Brain pericyte (primary cell): Measurements from ENCODE around the gene LMNA.
"Not testable (repeated sequence)": the region's sequence is repeated elsewhere in the genome, so short reads cannot be mapped to it uniquely, and the experiment has no call there.

Source experiments
- DNase-seq: peaks from one replicate; pipeline ENCODE4 v3.0.0-alpha.2; 2012; ENCODE audit warnings: low read depth, low spot score

LMNA gene

DNA sequence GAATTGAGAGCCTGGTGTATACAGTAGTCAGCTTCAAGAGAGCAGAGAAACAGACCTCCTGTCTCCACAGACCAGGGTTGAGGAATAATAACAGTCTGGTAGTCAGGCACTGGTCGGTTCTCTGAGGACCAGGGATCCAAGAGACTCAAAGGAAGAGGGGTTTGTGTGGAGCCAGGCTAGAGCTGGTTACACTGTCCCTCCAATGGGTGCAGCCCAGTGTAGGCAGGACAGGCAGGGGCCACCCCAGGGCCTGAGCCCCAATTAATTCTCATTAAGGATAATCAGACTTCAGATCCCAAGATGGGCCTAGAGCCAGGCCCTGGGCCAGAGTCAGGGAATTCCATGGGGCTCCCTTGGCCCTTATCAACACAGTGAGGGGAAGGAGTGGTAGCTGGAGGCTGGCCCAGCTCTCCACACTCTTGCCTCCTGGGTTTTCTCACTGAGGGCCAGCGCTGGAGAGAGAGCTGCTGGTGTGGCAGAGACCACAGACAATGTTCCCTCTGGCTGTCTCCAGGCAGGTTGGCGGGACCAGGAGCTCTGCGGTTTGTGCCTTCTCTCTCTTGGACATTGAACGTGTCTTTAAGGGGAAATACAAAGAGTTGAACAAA is 48.0 kb downstream of the LMNA start:
- no peak for DNase-seq

DNA sequence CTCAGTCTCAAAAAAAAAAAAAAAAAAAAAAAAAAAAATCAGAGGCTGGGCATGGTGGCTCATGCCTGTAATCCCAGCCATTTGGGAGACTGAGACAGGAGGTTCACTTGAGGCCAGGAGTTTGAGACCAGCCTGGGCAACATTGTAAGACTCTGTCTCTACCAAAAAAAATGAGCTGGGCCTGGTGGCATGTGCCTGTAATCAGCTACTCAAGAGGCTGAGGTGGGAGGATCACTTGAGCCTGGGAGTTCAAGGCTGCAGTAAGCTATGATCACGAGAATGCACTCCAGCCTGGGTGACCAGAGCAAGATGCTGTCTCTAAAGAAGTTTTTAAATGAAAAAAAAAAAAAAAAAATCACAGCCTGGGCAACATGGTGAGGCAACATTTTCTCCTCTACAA is 49.2 kb downstream of the LMNA start:
- DNase-seq = no peak

DNA sequence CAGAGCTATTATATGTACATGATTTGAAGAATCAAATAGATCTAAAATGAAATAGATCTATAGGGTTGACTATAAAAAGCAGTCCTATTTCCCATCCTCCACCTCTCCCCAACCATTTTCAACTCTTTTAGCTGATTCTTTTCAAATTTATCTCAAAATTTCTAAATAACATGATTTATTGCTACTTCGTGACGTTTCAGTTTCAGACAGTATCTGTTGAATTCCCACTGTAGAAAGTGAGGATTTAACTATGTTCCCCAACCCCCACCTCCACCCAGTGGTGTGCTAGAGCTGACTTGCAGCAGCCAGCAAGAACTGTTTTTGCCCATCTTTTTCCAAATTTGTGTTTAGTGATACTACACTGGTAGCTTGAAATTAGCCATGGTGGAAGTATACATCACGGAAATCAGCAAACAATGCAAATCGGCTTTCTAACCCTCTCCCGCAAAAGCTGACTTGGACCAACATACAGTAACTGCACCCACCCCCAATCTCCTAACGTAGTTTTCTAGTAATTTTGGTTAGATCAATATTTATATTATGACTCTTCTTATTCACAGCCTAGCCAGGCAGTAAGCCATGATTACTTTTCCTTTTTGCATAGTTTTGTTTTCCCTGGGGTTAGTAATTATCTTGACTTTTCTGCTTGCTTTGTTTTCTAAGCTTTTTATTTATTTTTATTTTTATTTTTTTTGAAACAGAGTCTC is 49.8 kb downstream of the LMNA start:
- no peak for DNase-seq

DNA sequence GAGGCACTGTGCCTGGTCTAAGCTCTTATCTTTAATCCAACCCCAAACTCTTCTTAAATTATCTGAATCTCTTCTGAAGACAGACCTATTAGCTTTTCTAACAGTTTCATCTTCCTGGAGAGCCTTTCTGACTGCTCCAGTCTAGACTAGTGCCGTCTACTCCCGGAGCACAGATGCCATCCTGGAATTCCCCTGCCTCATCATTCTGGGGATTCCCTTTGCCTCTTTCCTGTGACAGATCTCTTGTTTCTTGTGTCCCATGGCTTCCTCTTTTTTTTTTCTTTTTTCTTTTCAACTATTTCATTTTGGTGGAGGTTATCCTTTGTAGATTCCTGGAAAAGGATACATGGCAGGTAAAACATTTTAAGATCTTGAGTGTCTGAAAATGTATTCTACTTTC is 50.6 kb downstream of the LMNA start:
- no peak for DNase-seq

DNA sequence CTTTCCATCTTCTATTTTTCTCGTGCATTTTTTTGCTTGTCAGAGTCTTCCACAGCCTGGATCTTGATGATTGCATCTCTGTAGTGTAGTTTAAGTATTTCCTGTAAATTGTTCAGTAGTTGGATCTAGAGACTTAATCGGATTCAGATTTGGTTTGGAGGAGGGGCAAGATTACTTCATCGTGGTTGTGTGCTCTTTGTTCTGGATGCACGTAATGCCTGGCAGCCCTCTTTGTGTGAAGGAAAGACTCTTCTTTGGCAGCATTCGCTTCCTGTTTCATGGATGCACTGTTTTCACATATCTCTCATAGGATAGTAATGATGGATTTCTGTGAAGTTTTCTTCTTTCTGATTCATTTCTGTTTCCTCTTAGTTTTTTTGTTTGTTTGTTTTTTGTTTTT is 53.0 kb downstream of the LMNA start:
- no peak for DNase-seq

DNA sequence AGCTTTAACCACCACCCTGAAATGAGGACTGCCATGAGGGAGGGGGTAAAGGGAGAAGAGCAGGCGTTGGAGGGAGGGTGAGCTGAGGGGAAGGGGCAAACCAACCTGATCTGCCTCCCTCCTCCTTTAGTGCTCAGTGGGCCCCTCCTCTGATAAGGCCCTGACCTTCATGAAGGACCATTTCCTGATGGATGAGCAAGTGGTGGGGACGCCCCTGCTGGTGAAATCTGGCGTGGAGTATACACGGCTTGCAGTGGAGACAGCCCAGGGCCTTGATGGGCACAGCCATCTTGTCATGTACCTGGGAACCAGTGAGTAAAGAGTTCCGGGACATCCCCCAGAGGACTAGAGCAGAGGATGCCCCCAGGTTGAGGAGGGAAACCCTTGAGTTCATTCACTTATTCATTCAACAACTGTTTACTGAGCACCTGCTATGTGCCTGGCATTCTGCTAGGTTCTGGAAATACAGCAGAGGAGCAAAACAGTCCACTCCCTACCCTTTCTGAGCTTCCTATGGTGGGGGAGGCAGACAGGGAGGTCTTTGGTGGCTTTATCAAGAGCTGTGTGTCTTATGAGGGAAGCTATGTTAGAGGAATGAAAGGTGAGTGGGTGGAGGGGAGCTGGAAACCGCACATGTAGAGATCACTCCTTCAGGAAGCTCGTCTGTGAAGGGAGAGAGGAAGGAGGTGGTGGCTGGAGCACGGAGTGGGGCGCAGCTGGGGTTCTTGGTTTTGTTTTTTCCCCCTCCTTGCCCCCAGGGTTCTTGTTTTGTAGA is 58.4 kb downstream of the LMNA start:
- no peak for DNase-seq

DNA sequence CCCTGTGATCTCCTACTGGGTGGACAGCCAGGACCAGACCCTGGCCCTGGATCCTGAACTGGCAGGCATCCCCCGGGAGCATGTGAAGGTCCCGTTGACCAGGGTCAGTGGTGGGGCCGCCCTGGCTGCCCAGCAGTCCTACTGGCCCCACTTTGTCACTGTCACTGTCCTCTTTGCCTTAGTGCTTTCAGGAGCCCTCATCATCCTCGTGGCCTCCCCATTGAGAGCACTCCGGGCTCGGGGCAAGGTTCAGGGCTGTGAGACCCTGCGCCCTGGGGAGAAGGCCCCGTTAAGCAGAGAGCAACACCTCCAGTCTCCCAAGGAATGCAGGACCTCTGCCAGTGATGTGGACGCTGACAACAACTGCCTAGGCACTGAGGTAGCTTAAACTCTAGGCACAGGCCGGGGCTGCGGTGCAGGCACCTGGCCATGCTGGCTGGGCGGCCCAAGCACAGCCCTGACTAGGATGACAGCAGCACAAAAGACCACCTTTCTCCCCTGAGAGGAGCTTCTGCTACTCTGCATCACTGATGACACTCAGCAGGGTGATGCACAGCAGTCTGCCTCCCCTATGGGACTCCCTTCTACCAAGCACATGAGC is 62.2 kb downstream of the LMNA start:
- no peak for DNase-seq

DNA sequence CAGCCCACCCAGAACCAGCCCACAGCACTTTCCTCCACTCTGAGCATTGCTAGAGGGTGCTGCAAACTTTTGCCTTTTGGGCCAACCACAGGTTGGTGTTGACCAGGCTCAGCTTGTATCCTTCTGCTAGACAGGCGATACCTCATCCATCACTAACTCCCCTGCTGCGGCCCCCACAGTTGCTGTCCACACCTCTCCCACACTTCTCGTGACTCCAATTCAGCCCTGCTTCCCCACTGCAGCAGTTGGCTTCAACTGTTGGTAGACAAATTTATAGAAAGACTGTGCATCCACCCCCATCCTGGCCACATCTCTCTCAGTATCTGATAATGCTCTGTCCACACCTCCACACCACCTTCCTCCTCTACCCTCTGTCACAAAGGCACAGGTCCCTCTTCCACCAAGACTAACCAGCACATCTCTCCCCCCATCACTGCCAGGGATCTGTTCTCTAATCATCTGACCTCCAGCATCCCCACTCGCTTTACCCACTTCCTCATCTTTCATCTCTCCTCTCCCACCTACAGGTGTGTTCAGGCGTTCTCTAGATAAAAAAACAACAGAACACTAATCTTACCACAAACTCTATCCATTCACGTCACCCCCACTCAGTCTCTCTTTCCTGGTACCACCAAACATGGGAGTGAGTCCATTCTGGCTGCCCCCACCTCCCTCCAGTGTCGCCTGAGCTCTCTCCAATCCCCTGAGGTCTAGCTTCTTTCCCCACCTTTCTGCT is 63.6 kb downstream of the LMNA start:
- no peak for DNase-seq

DNA sequence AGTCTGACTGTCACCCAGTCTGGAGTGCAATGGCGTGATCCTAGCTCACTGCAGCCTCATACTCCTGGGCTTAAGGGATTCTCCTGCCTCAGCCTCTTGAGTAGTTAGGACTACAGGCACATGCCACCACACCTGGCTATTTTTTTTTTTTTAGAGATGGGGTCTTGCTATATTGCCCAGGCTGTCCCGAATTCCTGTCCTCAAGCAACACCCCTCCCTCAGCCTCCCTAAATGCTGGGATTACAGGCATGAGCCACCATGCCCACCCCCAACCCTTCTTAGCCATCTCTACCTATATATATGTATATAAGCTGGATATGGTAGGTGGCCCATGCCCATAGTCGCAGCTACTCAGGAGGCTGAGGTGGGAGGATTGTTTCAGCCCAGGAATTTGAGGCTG is 66.0 kb downstream of the LMNA start:
- no peak for DNase-seq

DNA sequence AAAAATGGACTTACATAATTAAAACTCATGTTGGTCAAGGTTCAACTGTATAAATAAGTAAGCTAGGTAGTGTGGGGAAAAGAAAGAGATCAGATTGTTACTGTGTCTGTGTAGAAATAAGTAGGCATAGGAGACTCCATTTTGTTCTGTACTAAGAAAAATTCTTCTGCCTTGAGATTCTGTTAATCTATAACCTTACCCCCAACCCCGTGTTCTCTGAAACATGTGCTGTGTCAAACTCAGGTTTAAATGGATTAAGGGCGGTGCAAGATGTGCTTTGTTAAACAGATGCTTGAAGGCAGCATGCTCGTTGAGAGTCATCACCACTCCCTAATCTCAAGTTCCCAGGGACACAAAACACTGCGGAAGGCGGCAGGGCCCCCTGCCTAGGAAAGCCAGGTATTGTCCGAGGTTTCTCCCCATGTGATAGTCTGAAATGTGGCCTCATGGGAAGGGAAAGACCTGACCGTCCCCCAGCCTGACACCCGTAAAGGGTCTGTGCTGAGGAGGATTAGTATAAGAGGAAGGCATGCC is 66.9 kb downstream of the LMNA start:
- DNase-seq = not testable (repeated sequence)

DNA sequence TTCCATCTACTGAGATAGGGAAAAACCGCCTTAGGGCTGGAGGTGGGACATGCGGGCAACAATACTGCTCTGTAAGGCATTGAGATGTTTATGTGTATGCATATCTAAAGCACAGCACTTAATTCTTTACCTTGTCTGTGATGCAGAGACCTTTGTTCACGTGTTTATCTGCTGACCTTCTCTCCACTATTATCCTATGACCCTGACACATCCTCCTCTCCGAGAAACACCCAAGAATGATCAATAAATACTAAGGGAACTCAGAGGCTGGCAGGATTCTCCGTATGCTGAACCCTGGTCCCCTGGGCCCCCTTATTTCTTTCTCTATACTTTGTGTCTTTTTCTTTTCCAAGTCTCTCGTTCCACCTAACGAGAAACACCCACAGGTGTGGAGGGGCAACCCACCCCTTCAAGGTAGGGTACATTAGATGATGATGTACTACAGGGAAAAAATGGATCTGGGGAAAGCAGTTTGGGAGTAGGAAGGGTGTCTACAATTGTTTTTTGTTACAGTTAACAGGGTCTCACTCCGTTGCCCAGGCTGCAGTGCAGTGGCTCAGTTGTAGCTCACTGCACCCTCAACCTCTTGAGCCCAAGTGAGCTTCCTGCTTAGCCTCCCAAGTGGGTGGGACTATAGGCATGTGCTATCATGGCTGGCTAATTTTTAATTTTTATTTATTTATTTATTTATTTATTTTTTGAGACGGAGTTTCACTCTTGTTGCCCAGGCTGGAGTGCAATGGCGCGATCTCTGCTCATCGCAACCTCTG is 67.7 kb downstream of the LMNA start:
- not testable (repeated sequence) for DNase-seq

DNA sequence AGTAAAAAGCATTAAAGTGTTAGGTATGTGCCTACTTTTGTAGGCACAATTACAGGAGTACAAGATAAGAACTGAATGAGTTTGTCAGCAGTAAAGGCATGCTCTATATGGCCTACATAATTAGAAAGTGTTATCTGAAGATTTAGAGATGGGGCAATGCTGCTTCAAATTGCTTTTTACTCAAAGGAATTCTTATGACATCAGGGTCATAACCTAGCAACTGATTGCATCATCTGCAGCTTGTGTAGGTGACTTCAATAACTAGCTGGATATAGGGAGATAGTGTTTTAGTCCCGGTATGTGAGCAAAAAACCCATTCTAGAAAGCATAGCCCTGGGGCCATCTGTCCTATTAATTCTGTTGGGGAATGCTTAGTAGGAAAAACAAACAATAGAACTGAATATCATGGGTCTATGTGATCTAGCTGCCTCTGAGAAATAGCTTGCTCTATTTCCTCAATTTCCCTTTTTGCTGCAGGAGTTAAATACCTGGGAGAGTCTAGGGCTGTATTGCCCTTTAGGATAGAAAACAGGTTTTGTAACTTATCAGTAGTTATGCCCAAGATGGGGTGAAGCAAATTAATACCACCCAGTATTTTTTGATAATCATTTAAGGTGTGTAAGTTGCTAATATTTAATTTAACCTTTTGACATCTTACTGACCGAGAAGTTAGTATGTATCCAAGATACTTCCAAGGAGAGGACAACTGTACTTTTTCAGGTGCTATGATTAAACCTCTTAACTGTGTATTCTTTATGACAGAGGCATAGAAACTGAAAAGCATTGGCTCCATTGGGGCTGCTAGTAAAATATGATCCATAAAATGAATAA is 72.1 kb downstream of the LMNA start:
- not testable (repeated sequence) for DNase-seq
